A549 treated with RU486 at 1 μM for 4 hours (cell line): ENCODE measurements around the gene RNASEH1. TPM values are rescaled to one million over a fixed set of nuclear protein-coding genes. Genes with fewer than 3 reads are reported as not detected.

Experiments used
- total RNA-seq: library from RNA; stranded (reverse); fragments of 200-300 nt; extraction: Qiagen RNA extraction; gene quantifications from 5 replicates; pipeline ENCODE4 v1.2.3, GENCODE V29; 2022; ENCODE audit warnings: low read depth

The RNASEH1 gene, protein sequence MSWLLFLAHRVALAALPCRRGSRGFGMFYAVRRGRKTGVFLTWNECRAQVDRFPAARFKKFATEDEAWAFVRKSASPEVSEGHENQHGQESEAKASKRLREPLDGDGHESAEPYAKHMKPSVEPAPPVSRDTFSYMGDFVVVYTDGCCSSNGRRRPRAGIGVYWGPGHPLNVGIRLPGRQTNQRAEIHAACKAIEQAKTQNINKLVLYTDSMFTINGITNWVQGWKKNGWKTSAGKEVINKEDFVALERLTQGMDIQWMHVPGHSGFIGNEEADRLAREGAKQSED
- total RNA-seq = 49.5 to 65.5 TPM (median 53.2 TPM) in 5 replicates

DNA sequence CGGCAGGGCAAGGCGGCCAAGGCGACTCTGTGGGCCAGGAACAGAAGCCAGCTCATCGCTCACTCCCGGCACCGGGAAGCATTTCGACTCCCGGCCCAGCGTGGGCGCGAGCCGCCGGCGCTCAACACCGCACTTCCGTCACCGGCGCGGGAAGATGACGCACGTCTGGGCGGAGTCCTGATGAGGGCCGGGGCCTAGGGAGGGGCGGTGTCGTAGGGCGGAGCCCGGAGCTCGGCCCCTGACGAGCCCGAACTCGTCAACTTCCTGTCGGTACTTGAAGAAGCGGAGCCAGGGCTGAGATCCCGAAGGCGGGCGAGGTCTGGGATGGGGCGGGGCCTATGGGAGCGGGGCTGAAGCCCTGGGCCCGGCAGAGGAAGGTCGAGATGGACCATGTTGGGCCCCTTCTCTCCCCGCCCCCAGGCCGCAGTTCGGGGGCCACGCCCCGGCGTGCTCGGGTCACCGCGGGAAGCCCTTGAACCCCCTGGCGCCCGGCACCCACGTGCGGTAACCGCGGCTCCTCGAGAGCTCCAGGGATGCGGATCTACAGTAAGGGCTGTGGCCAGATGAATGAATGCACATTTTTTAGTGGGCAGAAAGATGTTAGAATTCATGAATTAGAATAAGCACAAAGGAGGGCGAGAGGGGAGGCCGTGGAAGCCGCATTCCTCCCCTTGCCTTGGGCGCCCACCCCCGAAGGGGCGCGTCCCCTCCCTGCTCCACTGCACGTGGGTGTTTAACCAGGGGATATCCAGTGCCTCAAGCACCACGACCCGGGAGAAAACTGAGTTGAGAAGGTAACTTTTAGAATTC is at the start of gene RNASEH1:
TSS of gene RNASEH1 (minus strand) at position 129 of the 810 bp plus-strand sequence. CDS start at position 56, 73 bp downstream.

DNA sequence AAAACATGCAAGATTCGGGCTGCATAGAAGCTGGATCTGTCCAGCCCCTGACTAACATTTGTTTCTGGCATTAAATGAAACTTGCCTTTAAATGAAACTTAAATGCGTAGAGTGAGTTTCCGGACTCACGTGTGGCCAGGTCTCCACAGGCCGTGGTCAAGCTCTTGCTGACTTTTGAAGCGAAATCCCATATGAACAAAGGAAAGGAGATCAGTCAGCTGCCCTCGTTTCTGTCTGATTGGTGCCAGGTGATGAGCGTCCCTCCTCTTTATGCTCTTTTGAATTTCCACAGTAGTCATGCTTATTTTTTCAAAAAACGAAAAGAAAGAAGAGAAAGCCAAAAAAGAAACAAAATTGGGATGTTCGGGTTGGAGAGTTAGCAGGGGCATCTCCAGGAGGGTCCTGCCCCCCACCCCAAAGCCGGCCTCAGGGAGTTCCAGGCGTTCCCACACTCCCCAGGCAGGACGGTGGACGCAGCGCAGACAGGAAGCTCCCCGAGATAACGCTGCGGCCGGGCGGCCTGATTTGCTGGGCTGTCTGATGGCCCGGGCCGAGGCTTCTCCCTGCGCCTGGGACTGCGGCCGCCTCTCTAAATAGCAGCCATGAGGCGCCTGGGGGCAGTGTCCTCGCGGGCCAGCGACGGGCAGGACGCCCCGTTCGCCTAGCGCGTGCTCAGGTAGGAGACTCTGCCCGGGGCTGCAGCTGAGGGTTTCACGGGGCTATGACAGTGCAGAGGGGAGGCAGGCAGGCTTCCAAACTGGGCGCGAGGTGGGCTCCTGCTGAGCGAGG is 36.6 kb upstream of the RNASEH1 start, which contains the start of gene COLEC11:
TSS of gene COLEC11 (plus strand) at position 620 of the 789 bp plus-strand sequence. CDS start 9,229 bp downstream, outside the sequence.

DNA sequence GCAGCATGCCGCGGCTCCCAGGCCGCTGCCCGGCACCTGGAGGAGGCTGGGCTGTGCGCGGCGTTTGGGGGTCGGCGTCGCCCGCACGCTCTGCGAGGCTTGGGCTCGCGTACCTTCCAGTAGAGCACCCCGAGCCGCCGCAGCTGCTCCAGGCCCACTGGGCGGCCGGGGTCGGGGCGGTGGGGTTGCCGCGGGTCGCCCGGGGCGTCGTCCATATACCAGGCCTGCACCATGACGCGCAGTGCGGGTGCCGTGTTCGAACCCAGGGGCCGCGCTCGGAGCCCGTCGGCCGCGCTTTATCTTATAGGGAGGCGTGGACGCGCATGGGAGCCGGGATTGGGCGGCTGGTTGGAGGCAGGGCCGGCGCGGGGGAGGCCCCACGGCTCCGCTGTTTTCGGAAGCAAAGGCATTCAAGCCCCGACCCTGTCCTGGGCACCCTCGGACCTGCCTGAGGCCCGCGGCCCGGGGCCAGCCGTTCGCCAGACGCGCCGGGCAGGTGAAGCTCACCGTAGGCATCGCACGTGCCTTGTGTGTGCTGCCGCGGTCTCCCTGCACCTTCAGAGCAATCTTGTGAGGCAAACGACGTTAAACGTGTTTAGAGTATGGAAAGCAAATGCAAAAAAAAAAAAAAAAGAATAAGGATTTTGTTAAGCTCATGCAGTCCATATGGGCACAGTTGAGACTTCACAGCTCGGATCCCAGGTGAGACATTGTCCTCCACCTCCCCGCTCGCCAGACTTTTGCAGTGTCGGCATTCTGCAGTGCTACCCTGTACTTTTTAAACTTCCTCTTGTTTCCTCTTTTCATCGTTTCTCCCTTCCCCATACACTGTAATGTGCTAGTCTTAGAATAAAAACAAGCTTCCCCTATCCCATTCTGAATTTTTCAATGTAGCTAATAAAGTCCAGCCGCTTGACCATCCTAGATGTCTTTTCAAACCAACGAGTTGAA is 38.6 kb downstream of the RNASEH1 start, which contains the start of gene ADI1:
TSS of gene ADI1 (minus strand) at position 277 of the 951 bp plus-strand sequence. CDS start at position 233, 44 bp downstream.

Other genes with a start within 250 kb of the RNASEH1 start
- 40.3 to 43.2 TPM (median 42.0 TPM) in 5 replicates for gene EIPR1, start 180.5 kb downstream of the RNASEH1 start, total RNA-seq
- 49.2 to 71.2 TPM (median 67.8 TPM) in 5 replicates for gene TRAPPC12, start 178.6 kb downstream of the RNASEH1 start, total RNA-seq
- 50.3 to 57.9 TPM (median 56.5 TPM) in 5 replicates for gene ADI1, start 38.8 kb downstream of the RNASEH1 start, total RNA-seq
- gene RPS7, start 16.9 kb upstream of the RNASEH1 start, total RNA-seq = 2,877 to 4,724 TPM (median 3,177 TPM) in 5 replicates
- gene COLEC11, start 36.8 kb upstream of the RNASEH1 start, total RNA-seq = 0.39 to 0.76 TPM (median 0.60 TPM) in 5 replicates
- gene ALLC, start 99.9 kb upstream of the RNASEH1 start, total RNA-seq = 0.21 TPM in 1 of 5 replicates, not detected in the others
- 0.24 to 0.54 TPM (median 0.30 TPM) in 5 replicates for gene DCDC2C, start 145.2 kb upstream of the RNASEH1 start, total RNA-seq